ENCODE data around the gene AFAP1L2.

Gene AFAP1L2

GRCh38 chr10:114320249-114321116 is 83.8 kb downstream of the AFAP1L2 start:
- Histone ChIP-seq H3K4me3 (ENCODE audit: low read length in 2 of 2) (no peak overlapping the region), H3K4me1 (ENCODE audit: control insufficient read depth, insufficient read depth, low read length) (no peaks in the 10 kb centered on the region), H3K27me3 (ENCODE audit: control insufficient read depth in 1 of 2, insufficient read depth in 2 of 2, low read length in 2 of 2) (no peaks in the 10 kb centered on the region), H3K27ac (ENCODE audit: low read length) (no peak overlapping the region), H3K36me3 (ENCODE audit: control insufficient read depth in 2 of 2, insufficient read depth in 2 of 2, low read length in 2 of 2) (peaks cover 12 to 26% of the 10 kb centered on the region in 2 donors), H3K9ac (ENCODE audit: low read length in 2 of 2) (no peak overlapping the region), H3K9me3 (ENCODE audit: control insufficient read depth in 2 of 2, low read length in 2 of 2) (no peaks in the 10 kb centered on the region)

- H3K27ac ChIP-seq (ENCODE audit: low read length), result no peak overlapping the region
- no peak overlapping the region for H3K9ac ChIP-seq (ENCODE audit: low read length in 2 of 2)
- H3K4me1 ChIP-seq (ENCODE audit: control insufficient read depth, insufficient read depth, low read length), result no peaks in the 10 kb centered on the region
- H3K27me3 ChIP-seq (ENCODE audit: control insufficient read depth in 1 of 2, insufficient read depth in 2 of 2, low read length in 2 of 2), result no peaks in the 10 kb centered on the region
- peaks cover 12 to 26% of the 10 kb centered on the region in 2 donors for H3K36me3 ChIP-seq (ENCODE audit: control insufficient read depth in 2 of 2, insufficient read depth in 2 of 2, low read length in 2 of 2)
- H3K9me3 ChIP-seq (ENCODE audit: control insufficient read depth in 2 of 2, low read length in 2 of 2), result no peaks in the 10 kb centered on the region
- H3K4me3 ChIP-seq (ENCODE audit: low read length in 2 of 2), result no peak overlapping the region
Observed at GRCh38 chr10:114319406-114320248, 84.7 kb downstream of the AFAP1L2 start.

GRCh38 chr10:114316744-114317143 is 87.6 kb downstream of the AFAP1L2 start:
- Histone ChIP-seq H3K9ac (ENCODE audit: low read length in 2 of 2) (no peak overlapping the region), H3K4me1 (ENCODE audit: control insufficient read depth, insufficient read depth, low read length) (no peaks in the 10 kb centered on the region), H3K27ac (ENCODE audit: low read length) (no peak overlapping the region), H3K4me3 (ENCODE audit: low read length in 2 of 2) (no peak overlapping the region), H3K36me3 (ENCODE audit: control insufficient read depth in 2 of 2, insufficient read depth in 2 of 2, low read length in 2 of 2) (peaks cover 17 to 28% of the 10 kb centered on the region in 2 donors), H3K27me3 (ENCODE audit: control insufficient read depth in 1 of 2, insufficient read depth in 2 of 2, low read length in 2 of 2) (no peaks in the 10 kb centered on the region), H3K9me3 (ENCODE audit: control insufficient read depth in 2 of 2, low read length in 2 of 2) (no peaks in the 10 kb centered on the region)

GRCh38 chr10:114315566-114316420 is 88.5 kb downstream of the AFAP1L2 start:
- Histone ChIP-seq H3K9ac (ENCODE audit: low read length in 2 of 2) (no peak overlapping the region), H3K4me3 (ENCODE audit: low read length in 2 of 2) (no peak overlapping the region), H3K9me3 (ENCODE audit: control insufficient read depth in 2 of 2, low read length in 2 of 2) (no peaks in the 10 kb centered on the region), H3K27ac (ENCODE audit: low read length) (no peak overlapping the region), H3K36me3 (ENCODE audit: control insufficient read depth in 2 of 2, insufficient read depth in 2 of 2, low read length in 2 of 2) (peaks cover 23 to 26% of the 10 kb centered on the region in 2 donors), H3K27me3 (ENCODE audit: control insufficient read depth in 1 of 2, insufficient read depth in 2 of 2, low read length in 2 of 2) (no peaks in the 10 kb centered on the region), H3K4me1 (ENCODE audit: control insufficient read depth, insufficient read depth, low read length) (no peaks in the 10 kb centered on the region)

GRCh38 chr10:114313866-114314265 is 90.4 kb downstream of the AFAP1L2 start:
- Histone ChIP-seq H3K27ac (ENCODE audit: low read length) (no peak overlapping the region), H3K9me3 (ENCODE audit: control insufficient read depth in 2 of 2, low read length in 2 of 2) (no peaks in the 10 kb centered on the region), H3K4me1 (ENCODE audit: control insufficient read depth, insufficient read depth, low read length) (peaks cover 5% of the 10 kb centered on the region), H3K36me3 (ENCODE audit: control insufficient read depth in 2 of 2, insufficient read depth in 2 of 2, low read length in 2 of 2) (peaks cover 17 to 20% of the 10 kb centered on the region in 2 donors), H3K27me3 (ENCODE audit: control insufficient read depth in 1 of 2, insufficient read depth in 2 of 2, low read length in 2 of 2) (no peaks in the 10 kb centered on the region), H3K4me3 (ENCODE audit: low read length in 2 of 2) (no peak overlapping the region), H3K9ac (ENCODE audit: low read length in 2 of 2) (no peak overlapping the region)

- H3K4me1 ChIP-seq (ENCODE audit: control insufficient read depth, insufficient read depth, low read length), result peaks cover 10% of the 10 kb centered on the region
- H3K36me3 ChIP-seq (ENCODE audit: control insufficient read depth in 2 of 2, insufficient read depth in 2 of 2, low read length in 2 of 2), result peaks cover 17 to 23% of the 10 kb centered on the region in 2 donors
- H3K27me3 ChIP-seq (ENCODE audit: control insufficient read depth in 1 of 2, insufficient read depth in 2 of 2, low read length in 2 of 2), result no peaks in the 10 kb centered on the region
- H3K9ac ChIP-seq (ENCODE audit: low read length in 2 of 2), result no peak overlapping the region
- no peak overlapping the region for H3K27ac ChIP-seq (ENCODE audit: low read length)
- no peak overlapping the region for H3K4me3 ChIP-seq (ENCODE audit: low read length in 2 of 2)
- no peaks in the 10 kb centered on the region for H3K9me3 ChIP-seq (ENCODE audit: control insufficient read depth in 2 of 2, low read length in 2 of 2)
Observed at GRCh38 chr10:114313139-114313538, 91.2 kb downstream of the AFAP1L2 start.

- no peak overlapping the region for H3K4me3 ChIP-seq (ENCODE audit: low read length in 2 of 2)
- H3K27me3 ChIP-seq (ENCODE audit: control insufficient read depth in 1 of 2, insufficient read depth in 2 of 2, low read length in 2 of 2), result no peaks in the 10 kb centered on the region
- H3K9ac ChIP-seq (ENCODE audit: low read length in 2 of 2), result no peak overlapping the region
- H3K36me3 ChIP-seq (ENCODE audit: control insufficient read depth in 2 of 2, insufficient read depth in 2 of 2, low read length in 2 of 2), result peaks cover 17 to 25% of the 10 kb centered on the region in 2 donors
- peaks cover 10% of the 10 kb centered on the region for H3K4me1 ChIP-seq (ENCODE audit: control insufficient read depth, insufficient read depth, low read length)
- H3K27ac ChIP-seq (ENCODE audit: low read length), result no peak overlapping the region
- no peaks in the 10 kb centered on the region for H3K9me3 ChIP-seq (ENCODE audit: control insufficient read depth in 2 of 2, low read length in 2 of 2)
Observed at GRCh38 chr10:114311496-114312209, 92.6 kb downstream of the AFAP1L2 start.

- Histone ChIP-seq H3K36me3 (ENCODE audit: control insufficient read depth in 2 of 2, insufficient read depth in 2 of 2, low read length in 2 of 2) (peaks cover 17 to 25% of the 10 kb centered on the region in 2 donors), H3K9me3 (ENCODE audit: control insufficient read depth in 2 of 2, low read length in 2 of 2) (no peaks in the 10 kb centered on the region), H3K27ac (ENCODE audit: low read length) (no peak overlapping the region), H3K4me1 (ENCODE audit: control insufficient read depth, insufficient read depth, low read length) (peaks cover 10% of the 10 kb centered on the region), H3K4me3 (ENCODE audit: low read length in 2 of 2) (no peak overlapping the region), H3K27me3 (ENCODE audit: control insufficient read depth in 1 of 2, insufficient read depth in 2 of 2, low read length in 2 of 2) (no peaks in the 10 kb centered on the region), H3K9ac (ENCODE audit: low read length in 2 of 2) (no peak overlapping the region)
Observed at GRCh38 chr10:114311023-114311422, 93.3 kb downstream of the AFAP1L2 start.

- H3K27ac ChIP-seq (ENCODE audit: low read length), result no peak overlapping the region
- H3K9me3 ChIP-seq (ENCODE audit: control insufficient read depth in 2 of 2, low read length in 2 of 2), result no peaks in the 10 kb centered on the region
- peaks cover 17 to 25% of the 10 kb centered on the region in 2 donors for H3K36me3 ChIP-seq (ENCODE audit: control insufficient read depth in 2 of 2, insufficient read depth in 2 of 2, low read length in 2 of 2)
Observed at GRCh38 chr10:114310346-114310745, 94.0 kb downstream of the AFAP1L2 start.

GRCh38 chr10:114309364-114309651 is 95.0 kb downstream of the AFAP1L2 start:
- no peaks in the 10 kb centered on the region for H3K27me3 ChIP-seq (ENCODE audit: control insufficient read depth in 1 of 2, insufficient read depth in 2 of 2, low read length in 2 of 2)
- H3K9me3 ChIP-seq (ENCODE audit: control insufficient read depth in 2 of 2, low read length in 2 of 2), result no peaks in the 10 kb centered on the region
- no peak overlapping the region for H3K9ac ChIP-seq (ENCODE audit: low read length in 2 of 2)
- no peak overlapping the region for H3K27ac ChIP-seq (ENCODE audit: low read length)
- peaks cover 17 to 25% of the 10 kb centered on the region in 2 donors for H3K36me3 ChIP-seq (ENCODE audit: control insufficient read depth in 2 of 2, insufficient read depth in 2 of 2, low read length in 2 of 2)
- H3K4me3 ChIP-seq (ENCODE audit: low read length in 2 of 2), result no peak overlapping the region
- H3K4me1 ChIP-seq (ENCODE audit: control insufficient read depth, insufficient read depth, low read length), result peaks cover 18% of the 10 kb centered on the region

More at GRCh38 chr10:114310346-114310745, 94.0 kb downstream of the AFAP1L2 start:
- peaks cover 10% of the 10 kb centered on the region for H3K4me1 ChIP-seq (ENCODE audit: control insufficient read depth, insufficient read depth, low read length)
- H3K4me3 ChIP-seq (ENCODE audit: low read length in 2 of 2), result no peak overlapping the region
- no peak overlapping the region for H3K9ac ChIP-seq (ENCODE audit: low read length in 2 of 2)
- H3K27me3 ChIP-seq (ENCODE audit: control insufficient read depth in 1 of 2, insufficient read depth in 2 of 2, low read length in 2 of 2), result no peaks in the 10 kb centered on the region

All from stomach smooth muscle (tissue), 2 donors.